ENCODE data around the gene CNGA3.
A peak's percentile ranks its signal among the peaks of the same experiment; 100 is the strongest.
"Not testable (repeated sequence)": the region's sequence is repeated elsewhere in the genome, so short reads cannot be mapped to it uniquely, and the experiment has no call there.

CNGA3 gene

DNA sequence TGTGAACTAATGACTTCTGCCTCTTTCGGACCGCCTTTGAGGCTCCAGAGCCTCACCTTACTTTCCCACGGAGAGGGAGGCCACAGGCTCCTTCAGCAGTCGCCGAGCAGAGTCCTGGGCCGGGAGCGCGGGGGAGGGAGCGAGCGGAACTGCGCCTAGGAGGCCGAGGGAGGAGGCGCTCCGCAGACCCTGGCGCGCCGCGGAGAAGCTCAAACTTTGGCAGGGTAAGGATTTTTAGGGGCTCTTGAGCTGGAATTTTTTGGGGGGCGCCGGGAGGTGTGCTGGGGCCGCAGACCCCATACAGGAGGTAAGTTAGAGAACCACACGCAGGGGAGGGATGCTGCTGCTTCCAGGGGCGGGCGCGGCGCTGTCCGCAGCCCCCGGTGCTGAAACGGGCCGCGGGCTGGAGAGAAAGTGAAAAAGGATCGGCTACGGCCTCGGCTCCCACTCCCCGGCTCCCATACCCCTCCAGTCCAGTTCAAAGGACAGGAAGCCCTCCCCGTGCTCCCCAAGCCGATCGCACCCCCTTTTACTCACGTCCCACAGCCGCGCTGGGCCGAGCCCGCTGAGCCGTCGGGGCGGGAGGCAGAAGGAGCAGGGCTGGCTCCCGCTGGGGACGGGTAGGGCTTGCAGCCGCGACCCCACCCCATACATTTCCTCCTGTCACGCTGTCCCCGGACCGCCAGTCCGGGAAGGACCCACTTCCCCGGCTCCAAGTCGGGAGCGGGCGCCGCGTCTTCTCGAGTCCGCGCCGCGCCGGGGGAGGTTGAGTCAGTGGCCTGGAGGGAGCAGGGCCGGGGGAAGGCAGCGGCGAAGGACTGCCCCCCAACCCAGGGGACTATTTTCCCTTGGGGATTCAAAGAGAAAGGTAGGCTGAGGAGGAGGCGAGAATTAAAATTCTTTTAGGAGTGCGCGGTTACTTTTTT, at the start of gene CNGA3:
Gene CNGA3, plus strand, starts transcription at position 146 of the 926 bp plus-strand sequence. CDS start 23,520 bp downstream, outside the sequence.
- DNase-seq = no peak

- no peak for DNase-seq
Measured at GRCh38 chr2:98297817-98298682, 48.2 kb upstream of the CNGA3 start.

- DNase-seq = no peak
Measured at GRCh38 chr2:98298683-98299164, 47.5 kb upstream of the CNGA3 start.

GRCh38 chr2:98299211-98299905, 46.9 kb upstream of the CNGA3 start:
- no peak for DNase-seq

- no peak for DNase-seq
Measured at GRCh38 chr2:98300141-98300874, 45.9 kb upstream of the CNGA3 start.

- DNase-seq = no peak
Measured at GRCh38 chr2:98301469-98301868, 44.8 kb upstream of the CNGA3 start.

- not testable (repeated sequence) for DNase-seq
Measured at GRCh38 chr2:98307131-98307696, 39.0 kb upstream of the CNGA3 start.

- no peak for DNase-seq
Measured at GRCh38 chr2:98308068-98308467, 38.2 kb upstream of the CNGA3 start.

DNA sequence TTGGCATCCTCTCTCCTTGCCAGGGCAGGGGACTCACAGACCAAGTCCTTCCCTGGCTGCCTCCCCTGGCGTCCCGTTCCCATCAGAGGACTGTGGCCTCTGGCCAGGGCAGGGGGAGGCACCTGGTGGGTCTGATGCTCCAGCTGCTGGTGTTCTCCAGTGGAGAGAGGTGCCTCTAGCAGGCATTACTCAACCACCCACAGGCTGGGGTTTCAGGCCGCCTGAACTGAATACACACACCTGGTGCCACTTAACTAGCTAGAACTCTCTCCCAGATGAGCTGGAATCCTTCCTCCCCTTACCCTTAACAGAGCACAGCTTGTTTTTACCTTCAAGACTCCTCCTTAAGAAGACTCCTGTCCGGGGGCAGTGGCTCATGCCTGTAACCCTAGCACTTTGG, 37.7 kb upstream of the CNGA3 start:
- no peak for DNase-seq

DNA sequence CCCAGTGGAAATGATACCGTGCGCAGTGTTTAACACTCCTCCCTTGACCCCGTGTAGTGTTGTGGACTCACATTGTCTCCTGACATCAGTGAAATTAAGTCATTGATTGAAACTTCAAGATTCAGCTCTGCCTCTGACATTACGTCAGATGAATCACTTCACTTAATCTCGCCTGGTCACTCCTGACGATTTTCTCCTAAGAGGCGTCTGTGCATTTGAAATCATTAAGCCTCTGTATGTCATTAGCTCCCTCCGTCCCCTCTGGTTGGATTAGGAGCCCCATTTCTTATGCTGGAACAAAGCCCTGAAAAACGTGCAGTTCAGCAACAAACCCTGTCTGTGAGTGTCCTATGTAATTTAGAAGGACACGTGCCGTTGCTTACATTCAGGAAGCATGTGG, 36.7 kb upstream of the CNGA3 start:
- DNase-seq = no peak

DNA sequence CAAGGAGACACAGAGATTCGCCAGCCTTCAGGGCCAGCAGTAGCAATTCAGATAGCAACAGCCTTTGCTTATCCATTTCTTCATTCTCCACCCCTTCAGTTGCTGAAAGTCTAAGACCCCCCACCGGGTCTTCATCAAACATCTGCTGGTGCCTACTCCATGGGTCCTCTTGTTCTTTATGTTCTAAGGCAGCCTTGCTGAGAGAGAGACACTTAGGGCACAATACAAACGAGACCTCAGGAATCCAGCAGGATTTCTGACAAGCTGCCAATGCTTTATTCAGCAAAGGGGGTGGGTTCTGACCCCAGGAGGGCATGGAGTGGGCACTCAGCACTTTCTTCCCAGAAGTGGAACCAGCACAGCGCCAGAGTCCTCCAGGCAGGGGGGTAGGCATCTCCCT, 36.2 kb upstream of the CNGA3 start:
- no peak for DNase-seq

- no peak for DNase-seq
Measured at GRCh38 chr2:98311090-98311489, 35.2 kb upstream of the CNGA3 start.

GRCh38 chr2:98311771-98312545, 34.3 kb upstream of the CNGA3 start:
- no peak for DNase-seq

DNA sequence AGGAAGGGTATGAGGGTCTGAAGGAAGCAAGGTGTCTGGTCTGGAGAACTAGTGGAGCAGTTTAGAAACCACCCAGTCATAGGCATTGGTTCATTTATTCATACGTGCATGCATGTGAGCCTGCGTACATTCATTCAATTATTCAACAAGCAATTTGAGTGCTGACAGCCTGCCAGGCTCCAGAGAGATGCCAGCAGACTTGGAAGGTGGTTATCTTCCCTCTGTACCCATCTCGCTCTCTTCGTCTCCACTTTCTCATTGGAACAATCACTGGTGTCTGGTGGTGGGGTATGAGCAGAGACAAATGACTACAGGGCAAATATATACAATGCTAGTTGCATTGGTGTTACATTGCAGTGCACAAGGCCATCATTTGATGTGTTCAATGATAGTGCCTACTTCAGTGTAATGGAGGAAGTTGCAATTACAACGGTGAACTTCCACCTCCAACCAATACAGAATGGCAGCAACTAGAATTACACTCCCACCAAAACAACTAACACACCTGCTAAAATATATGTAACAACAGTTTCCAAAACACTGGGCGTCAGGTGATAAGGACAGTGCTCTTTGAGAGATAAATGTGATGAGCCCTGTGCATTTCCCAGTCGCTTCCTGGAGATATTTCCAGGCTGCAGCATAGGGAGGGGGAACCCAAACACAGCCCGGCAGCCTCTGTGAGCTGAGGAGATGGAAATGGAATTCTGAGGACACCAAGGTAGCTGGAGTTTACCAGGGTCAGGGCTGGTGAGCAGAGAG, 32.6 kb upstream of the CNGA3 start:
- peak; percentile 69 for DNase-seq

GRCh38 chr2:98314251-98314650, 32.0 kb upstream of the CNGA3 start:
- peak; percentile 61 for DNase-seq

DNA sequence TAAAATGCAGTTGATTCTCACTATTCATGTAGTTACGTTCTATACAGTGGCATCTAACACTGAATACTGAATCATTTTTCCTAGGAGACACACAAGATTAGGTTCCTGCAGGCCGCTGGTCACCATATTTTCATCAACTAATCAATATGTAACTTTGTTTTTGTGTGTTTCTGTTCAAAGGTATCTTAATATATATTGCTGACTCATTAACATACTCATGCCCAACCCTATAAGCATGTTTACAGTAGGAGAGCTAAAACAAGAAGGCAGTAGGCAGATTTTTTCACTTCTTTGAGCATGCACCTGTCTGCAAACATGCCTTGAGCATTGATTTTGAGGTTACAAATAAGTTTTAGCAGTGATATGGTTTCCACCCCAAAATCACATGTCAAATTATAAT, 30.3 kb upstream of the CNGA3 start:
- no peak for DNase-seq

- no peak for DNase-seq
Measured at GRCh38 chr2:98317214-98317613, 29.0 kb upstream of the CNGA3 start.

- DNase-seq = not testable (repeated sequence)
Measured at GRCh38 chr2:98320171-98320570, 26.1 kb upstream of the CNGA3 start.

DNA sequence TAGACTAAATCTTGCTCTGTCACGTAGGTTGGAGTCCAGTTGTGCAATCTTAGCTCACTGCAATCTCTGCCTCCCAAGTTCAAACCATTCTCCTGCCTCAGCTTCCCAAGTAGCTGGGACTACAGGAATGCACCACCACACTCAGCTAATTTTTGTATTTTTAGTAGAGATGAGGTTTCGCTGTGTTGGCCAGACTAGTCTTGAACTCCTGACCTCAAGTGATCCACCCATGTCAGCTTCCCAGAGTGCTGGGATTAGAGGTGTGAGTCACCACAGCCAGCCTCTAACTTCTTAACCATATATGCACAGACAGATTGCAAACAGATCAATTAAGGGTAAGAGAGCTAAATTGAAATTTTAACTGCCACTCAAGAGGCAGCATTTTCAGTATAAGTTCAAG, 22.1 kb upstream of the CNGA3 start:
- no peak for DNase-seq

- no peak for DNase-seq
Measured at GRCh38 chr2:98327776-98328175, 18.5 kb upstream of the CNGA3 start.
